A204.1 (cell line): ENCODE measurements around the gene FAM200B.

ENCODE experiments used
- FAIRE-seq: peaks from 2 replicates; lab custom pipeline; 2012; peaks lifted over from hg19 to GRCh38; lab: Jason Lieb, UNC

Gene FAM200B

GRCh38 chr4:15737255-15737654 lies 55.6 kb downstream of the FAM200B start:
- no peak for FAIRE-seq

- no peak for FAIRE-seq
Observed at GRCh38 chr4:15738877-15739276, 57.2 kb downstream of the FAM200B start.
